K562 (cell line): Measurements from ENCODE around the gene TPI1. TPM values are rescaled to one million over a fixed set of nuclear protein-coding genes. Genes with fewer than 3 reads are reported as not detected.

Source experiments
- ATAC-seq: fragments of 200-7000 bp; cut with Tn5 transposase; 3 replicates; pipeline ENCODE4 v1.9.1; 2020; ENCODE audit warnings: moderate library complexity
- BruUV-seq: library from RNA; stranded (reverse); fragments of 400-500 nt; replicated peaks from 2 replicates; lab custom pipeline; 2021; lab: Mats Ljungman, UMichigan
- CTCF ChIA-PET: fragments of 300-600 bp; formaldehyde crosslinking; extraction: SDS; loops from one replicate; lab custom pipeline; 2021; ENCODE audit warnings: low intra/inter-chr PET ratio; lab: Yijun Ruan, JAX
- POLR2A ChIA-PET: fragments of 300-600, 350-650 bp; sonication (Branson Sonifier 250); formaldehyde crosslinking; extraction: SDS; loops from one replicate; lab custom pipeline; 2021; ENCODE audit warnings: antibody characterized with exemption, inconsistent platforms; lab: Yijun Ruan, JAX
- DNase-seq, 4 experiments: peaks; one replicate each; pipeline versions ENCODE4 v3.0.0 to v3.0.0-alpha.2; 2011 to 2018; ENCODE audit warnings: low spot score in 3 of 4, mixed read lengths in 3 of 4; ENCODE audit errors: extremely low read depth in 1 of 4
- FAIRE-seq: peaks from 2 replicates; lab custom pipeline; 2011; peaks lifted over from hg19 to GRCh38; lab: Jason Lieb, UNC
- H2AFZ ChIP-seq: 2 replicates; pipeline ENCODE4 v1.6.0; 2011; ENCODE audit warnings: low read depth, low read length, control low read depth, inconsistent platforms
- H3K27ac ChIP-seq: fragments of 200-600 bp; 3 replicates; pipeline ENCODE4 v1.8.0; 2011; ENCODE audit warnings: low read depth, mild to moderate bottlenecking, control low read depth, inconsistent platforms, low read length, moderate library complexity, mixed read lengths; ENCODE audit errors: extremely low read depth
- H3K27me3 ChIP-seq, 2 experiments: fragments of 300-600 bp in 1 of 2; 2 replicates in 1 of 2; 3 replicates in 1 of 2; pipeline versions ENCODE4 v1.6.0 to v1.8.0; 2011; ENCODE audit warnings: inconsistent platforms in 2 of 2, low read length in 2 of 2, mild to moderate bottlenecking in 1 of 2, mixed read lengths in 1 of 2, moderate library complexity in 1 of 2; ENCODE audit not compliant: control insufficient read depth in 2 of 2, insufficient read depth in 2 of 2
- H3K36me3 ChIP-seq: fragments of 300-600 bp; 3 replicates; pipeline ENCODE4 v1.8.0; 2011; ENCODE audit warnings: mild to moderate bottlenecking, low read length, inconsistent platforms; ENCODE audit not compliant: control insufficient read depth, insufficient read depth
- H3K4me1 ChIP-seq, 2 experiments: fragments of 200-600 bp in 1 of 2; replicated peaks in 1 of 2; 2 replicates in 1 of 2; 3 replicates in 1 of 2; pipeline versions ENCODE4 v1.5.1 to v1.8.0; 2011; ENCODE audit warnings: inconsistent platforms in 2 of 2, low read length in 2 of 2, mild to moderate bottlenecking in 1 of 2, mixed read lengths in 1 of 2, moderate library complexity in 1 of 2; ENCODE audit not compliant: control insufficient read depth in 2 of 2, insufficient read depth in 2 of 2
- H3K4me2 ChIP-seq: 2 replicates; pipeline ENCODE4 v1.6.1; 2011; ENCODE audit warnings: low read length, control low read depth, inconsistent platforms, mixed read lengths; ENCODE audit not compliant: insufficient read depth
- H3K4me3 ChIP-seq: fragments of 200-600 bp; sonication (generic), shearing (Covaris generic); 2 replicates; pipeline ENCODE4 v1.5.1; 2016; ENCODE audit warnings: control low read depth, inconsistent platforms
- H3K79me2 ChIP-seq: fragments of 200-600 bp; 3 replicates; pipeline ENCODE4 v1.8.0; 2011; ENCODE audit warnings: low read length, inconsistent platforms; ENCODE audit not compliant: control insufficient read depth, insufficient read depth
- H3K9ac ChIP-seq, 2 experiments: 2 replicates each; pipeline versions ENCODE4 v1.6.0 to v1.6.1; 2011; ENCODE audit warnings: low read depth in 2 of 2, low read length in 2 of 2, control low read depth in 1 of 2, inconsistent platforms in 1 of 2, mild to moderate bottlenecking in 1 of 2, mixed read lengths in 1 of 2; ENCODE audit not compliant: insufficient read depth in 1 of 2
- H3K9me1 ChIP-seq: one replicate; pipeline ENCODE4 v1.6.0; 2011; ENCODE audit warnings: inconsistent platforms, mild to moderate bottlenecking, low read length, moderate library complexity; ENCODE audit not compliant: control insufficient read depth, insufficient read depth
- H3K9me3 ChIP-seq: replicated peaks from 2 replicates; pipeline ENCODE4 v1.5.1; 2011; ENCODE audit warnings: low read depth, low read length, inconsistent platforms; ENCODE audit not compliant: control insufficient read depth, insufficient read depth
- H4K20me1 ChIP-seq: replicated peaks from 2 replicates; pipeline ENCODE4 v1.6.1; 2011; ENCODE audit warnings: low read length, inconsistent platforms, mixed read lengths; ENCODE audit not compliant: control insufficient read depth, insufficient read depth
- BDP1 ChIP-seq: IDR thresholded peaks from 3 replicates; pipeline ENCODE4 v1.6.1; 2011; ENCODE audit not compliant: insufficient read length, insufficient read depth
- CBFA2T2 ChIP-seq: fragments of 450-650 bp; conservative IDR thresholded peaks from 2 replicates; pipeline ENCODE4 v1.6.1; 2017; ENCODE audit warnings: mild to moderate bottlenecking
- CREB3 ChIP-seq: fragments of 450-650 bp; conservative IDR thresholded peaks from 2 replicates; pipeline ENCODE4 v1.6.1; 2016; ENCODE audit warnings: missing genetic modification characterization, low read depth, mild to moderate bottlenecking, missing compliant biosample characterization, moderate library complexity
- EP400 ChIP-seq: fragments of 450-650 bp; IDR thresholded peaks from 2 replicates; pipeline ENCODE4 v1.6.1; 2017; ENCODE audit warnings: antibody characterized with exemption, mild to moderate bottlenecking, moderate library complexity
- HEY1 ChIP-seq: fragments of 250-450 bp; sonication (Bioruptor Pico); IDR thresholded peaks from 2 replicates; pipeline ENCODE4 v1.5.0; 2020; ENCODE audit warnings: mild to moderate bottlenecking, moderate library complexity, borderline replicate concordance
- RBM15 ChIP-seq: fragments of 200-400 bp; formaldehyde crosslinking; IDR thresholded peaks from 2 replicates; pipeline ENCODE4 v1.6.1; 2018; ENCODE audit warnings: mild to moderate bottlenecking, low read length, moderate library complexity; ENCODE audit not compliant: insufficient read depth
- RHOXF2B ChIP-seq: fragments of 250-450 bp; sonication (Bioruptor Pico); conservative IDR thresholded peaks from 2 replicates; pipeline ENCODE4 v1.5.1; 2021
- SMAD4 ChIP-seq: fragments of 250-450 bp; sonication (Bioruptor Pico); conservative IDR thresholded peaks from 2 replicates; pipeline ENCODE4 v1.8.0; 2021; ENCODE audit warnings: inconsistent platforms, mild to moderate bottlenecking, moderate library complexity
- ZBED1 ChIP-seq: IDR thresholded peaks from 2 replicates; pipeline ENCODE4 v1.6.1; 2014
- WGBS: fragments of 100-300 bp; shearing (Covaris generic); methylation state at CpG from one replicate; pipeline ENCODE4 v1.1.6; 2016; ENCODE audit warnings: low coverage, mixed read lengths; ENCODE audit not compliant: insufficient coverage; ENCODE audit errors: missing lambda C conversion rate; 5-methylcytosine and 5-hydroxymethylcytosine counted together
- in situ Hi-C: fragments of 300-500 bp; cut with MboI; formaldehyde crosslinking; loops from 4 replicates; pipeline ENCODE4 v1.15.0; 2018; ENCODE audit warnings: inconsistent platforms, mixed read lengths
- intact Hi-C: fragments of 100-400 bp; cut with micrococcal nuclease; formaldehyde crosslinking; loops from 2 replicates; pipeline ENCODE4 v1.14.2; 2022
- polyA plus RNA-seq, 8 experiments: library from polyadenylated mRNA; depleted of rRNA in 4 of 8; stranded (reverse) in 5 of 8; unstranded in 3 of 8; fragments of >200 nt; fragmentation: Nextera tagmentation in 2 of 8; fragmentation: Illumina TruSeq in 1 of 8; extraction: Ambion mirVana in 2 of 8; extraction: Trizol in 1 of 8; gene quantifications; 2 replicates each; pipeline versions ENCODE4 v1.2.1 to v1.2.3, GENCODE V29; 2011 to 2014; ENCODE audit warnings: inconsistent platforms in 1 of 8, missing spikeins in 1 of 8
- total RNA-seq, 7 experiments: library from RNA; depleted of rRNA in 6 of 7; stranded (reverse); fragments of >200 nt in 6 of 7; fragmentation: Illumina TruSeq in 2 of 7; extraction: Trizol in 2 of 7; gene quantifications; 2 replicates each; pipeline versions ENCODE4 v1.2.1 to v1.2.3, GENCODE V29; 2011 to 2021; ENCODE audit warnings: low replicate concordance in 1 of 7

Gene TPI1
- total and polyA plus RNA-seq, 9 of the 15 experiments (the other 6 are each of a cell fraction or from before 2014, with no cell fraction given): 662 to 4,971 (median 892) TPM

- peaks cover 12 to 37% of the 10 kb centered on the region in 2 experiments; a peak in 4 of 5 replicates for H3K4me1 ChIP-seq
- H3K9me1 ChIP-seq: peaks cover 6% of the 10 kb centered on the region
- FAIRE-seq (no peak), ATAC-seq (no peak)
- H4K20me1 ChIP-seq: no peaks in the 10 kb centered on the region
- WGBS: 78% methylated on average over 8 of the region's 14 CpGs
- no peaks in the 10 kb centered on the region for H3K9me3 ChIP-seq
- peaks cover 21% of the 10 kb centered on the region; the same call in 2 of the 3 replicates for H3K36me3 ChIP-seq
- CTCF ChIA-PET: no interaction called here
- H3K27ac ChIP-seq: no peak overlapping the region
- no TSS peak for BruUV-seq
- peaks cover 19% of the 10 kb centered on the region for H3K79me2 ChIP-seq
- POLR2A ChIA-PET: no interaction called here
- intact Hi-C loops: no loop called here
- TF ChIP-seq RBM15 (no peak), RHOXF2B (CRISPR knock-in tag) (no peak), CBFA2T2 (no peak), BDP1 (no peak), HEY1 (CRISPR knock-in tag) (no peak), SMAD4 (CRISPR knock-in tag) (no peak), CREB3 (tag) (no peak), EP400 (no peak), ZBED1 (no peak)
- TF ChIP-seq, all 486 proteins: peak for 0
- no peak overlapping the region for H3K4me2 ChIP-seq
- in situ Hi-C loops: no loop called here
- no peak for DNase-seq
- H2AFZ ChIP-seq: no peak overlapping the region
- H3K9ac ChIP-seq: peak overlapping the region in 1 of 2 experiments; percentile 87; a peak in 1 of 4 replicates
- no peaks in the 10 kb centered on the region for H3K27me3 ChIP-seq
- no peak overlapping the region for H3K4me3 ChIP-seq
Observed at GRCh38 chr12:6917491-6918231, 50.3 kb downstream of the TPI1 start.
